Activated naive CD8-positive, alpha-beta T cell (primary cell): ENCODE data around the gene RNASET2.

Experiments used
- H3K27ac Mint-ChIP-seq: one replicate; pipeline ENCODE4 v1.8.0; 2021; ENCODE audit warnings: mixed read lengths
- H3K27me3 Mint-ChIP-seq: one replicate; pipeline ENCODE4 v1.8.0; 2021; ENCODE audit warnings: mixed read lengths
- H3K36me3 Mint-ChIP-seq: one replicate; pipeline ENCODE4 v1.8.0; 2021; ENCODE audit warnings: mixed read lengths
- H3K4me1 Mint-ChIP-seq: one replicate; pipeline ENCODE4 v1.8.0; 2021; ENCODE audit warnings: low read depth, mixed read lengths
- H3K4me3 Mint-ChIP-seq: one replicate; pipeline ENCODE4 v1.8.0; 2021; ENCODE audit warnings: mild to moderate bottlenecking, mixed read lengths
- H3K9me3 Mint-ChIP-seq: one replicate; pipeline ENCODE4 v1.8.0; 2021; ENCODE audit warnings: low read depth, mixed read lengths

The RNASET2 gene

GRCh38 chr6:166980738-166981137 is 24.4 kb upstream of the RNASET2 start:
- peaks cover 14% of the 10 kb centered on the region for H3K36me3 Mint-ChIP-seq
- H3K9me3 Mint-ChIP-seq: no peaks in the 10 kb centered on the region
- H3K27ac Mint-ChIP-seq: no peak overlapping the region
- H3K4me1 Mint-ChIP-seq: no peaks in the 10 kb centered on the region
- H3K4me3 Mint-ChIP-seq: no peak overlapping the region
- no peaks in the 10 kb centered on the region for H3K27me3 Mint-ChIP-seq

GRCh38 chr6:166977621-166978525 is 21.5 kb upstream of the RNASET2 start:
- Mint-ChIP-seq H3K36me3 (peaks cover 7% of the 10 kb centered on the region), H3K9me3 (no peaks in the 10 kb centered on the region), H3K4me1 (peaks cover 3% of the 10 kb centered on the region), H3K27me3 (no peaks in the 10 kb centered on the region), H3K27ac (no peak overlapping the region), H3K4me3 (no peak overlapping the region)

GRCh38 chr6:166976636-166977035 is 20.3 kb upstream of the RNASET2 start:
- no peaks in the 10 kb centered on the region for H3K9me3 Mint-ChIP-seq

GRCh38 chr6:166972101-166972500 is 15.8 kb upstream of the RNASET2 start:
- H3K36me3 Mint-ChIP-seq: peaks cover 8% of the 10 kb centered on the region
- H3K27ac Mint-ChIP-seq: no peak overlapping the region
- no peaks in the 10 kb centered on the region for H3K9me3 Mint-ChIP-seq
- peaks cover 26% of the 10 kb centered on the region for H3K4me1 Mint-ChIP-seq
- no peak overlapping the region for H3K4me3 Mint-ChIP-seq
- H3K27me3 Mint-ChIP-seq: no peaks in the 10 kb centered on the region

More at GRCh38 chr6:166976636-166977035, 20.3 kb upstream of the RNASET2 start:
- Mint-ChIP-seq H3K27me3 (no peaks in the 10 kb centered on the region), H3K36me3 (peaks cover 10% of the 10 kb centered on the region), H3K27ac (no peak overlapping the region), H3K4me1 (peaks cover 5% of the 10 kb centered on the region), H3K4me3 (no peak overlapping the region)

- peaks cover 8% of the 10 kb centered on the region for H3K36me3 Mint-ChIP-seq
- no peaks in the 10 kb centered on the region for H3K9me3 Mint-ChIP-seq
- H3K27ac Mint-ChIP-seq: peak overlapping the region; percentile 46
- peaks cover 26% of the 10 kb centered on the region for H3K4me1 Mint-ChIP-seq
- no peak overlapping the region for H3K4me3 Mint-ChIP-seq
- no peaks in the 10 kb centered on the region for H3K27me3 Mint-ChIP-seq
Observed at GRCh38 chr6:166971271-166971670, 14.9 kb upstream of the RNASET2 start.

GRCh38 chr6:166970776-166971175 is 14.4 kb upstream of the RNASET2 start:
- Mint-ChIP-seq H3K4me3 (no peak overlapping the region), H3K4me1 (peaks cover 26% of the 10 kb centered on the region), H3K27me3 (no peaks in the 10 kb centered on the region), H3K27ac (no peak overlapping the region), H3K36me3 (peaks cover 6% of the 10 kb centered on the region), H3K9me3 (no peaks in the 10 kb centered on the region)

- Mint-ChIP-seq H3K36me3 (peaks cover 6% of the 10 kb centered on the region), H3K9me3 (no peaks in the 10 kb centered on the region), H3K27me3 (no peaks in the 10 kb centered on the region), H3K4me1 (peaks cover 26% of the 10 kb centered on the region), H3K27ac (peak overlapping the region; percentile 88), H3K4me3 (peak overlapping the region; percentile 18)
Observed at GRCh38 chr6:166970091-166970490, 13.7 kb upstream of the RNASET2 start.

GRCh38 chr6:166969390-166970002 is 13.1 kb upstream of the RNASET2 start:
- Mint-ChIP-seq H3K9me3 (no peaks in the 10 kb centered on the region), H3K4me3 (peak overlapping the region; percentile 69), H3K27me3 (no peaks in the 10 kb centered on the region), H3K4me1 (peaks cover 26% of the 10 kb centered on the region), H3K27ac (peak overlapping the region; percentile 88), H3K36me3 (peaks cover 6% of the 10 kb centered on the region)

GRCh38 chr6:166966268-166966667 is 9.9 kb upstream of the RNASET2 start:
- H3K27ac Mint-ChIP-seq: no peak overlapping the region
- peaks cover 3% of the 10 kb centered on the region for H3K9me3 Mint-ChIP-seq
- no peaks in the 10 kb centered on the region for H3K27me3 Mint-ChIP-seq
- peaks cover 22% of the 10 kb centered on the region for H3K4me1 Mint-ChIP-seq
- H3K4me3 Mint-ChIP-seq: no peak overlapping the region
- peaks cover 8% of the 10 kb centered on the region for H3K36me3 Mint-ChIP-seq

GRCh38 chr6:166960609-166960978 is 4.2 kb upstream of the RNASET2 start:
- H3K4me1 Mint-ChIP-seq: peaks cover 36% of the 10 kb centered on the region
- peak overlapping the region; percentile 97 for H3K27ac Mint-ChIP-seq
- peaks cover 5% of the 10 kb centered on the region for H3K36me3 Mint-ChIP-seq
- peak overlapping the region; percentile 8 for H3K4me3 Mint-ChIP-seq
- no peaks in the 10 kb centered on the region for H3K27me3 Mint-ChIP-seq
- H3K9me3 Mint-ChIP-seq: peaks cover 3% of the 10 kb centered on the region

- Mint-ChIP-seq H3K27ac (peak overlapping the region; percentile 97), H3K4me3 (peak overlapping the region; percentile 61), H3K4me1 (peaks cover 40% of the 10 kb centered on the region), H3K36me3 (peaks cover 5% of the 10 kb centered on the region), H3K27me3 (no peaks in the 10 kb centered on the region), H3K9me3 (peaks cover 3% of the 10 kb centered on the region)
Observed at GRCh38 chr6:166959911-166960608, 3.7 kb upstream of the RNASET2 start.

- Mint-ChIP-seq H3K4me3 (peak overlapping the region; percentile 79), H3K4me1 (peaks cover 45% of the 10 kb centered on the region)
Observed at GRCh38 chr6:166958926-166959861, 2.8 kb upstream of the RNASET2 start.

GRCh38 chr6:166957805-166958076 is 1.4 kb upstream of the RNASET2 start:
- peak overlapping the region; percentile 97 for H3K27ac Mint-ChIP-seq
- H3K4me3 Mint-ChIP-seq: peak overlapping the region; percentile 93
- no peaks in the 10 kb centered on the region for H3K27me3 Mint-ChIP-seq
- H3K4me1 Mint-ChIP-seq: peaks cover 58% of the 10 kb centered on the region
- H3K36me3 Mint-ChIP-seq: peaks cover 2% of the 10 kb centered on the region
- H3K9me3 Mint-ChIP-seq: peaks cover 3% of the 10 kb centered on the region

More at GRCh38 chr6:166958926-166959861, 2.8 kb upstream of the RNASET2 start:
- H3K27me3 Mint-ChIP-seq: no peaks in the 10 kb centered on the region
- peaks cover 3% of the 10 kb centered on the region for H3K9me3 Mint-ChIP-seq
- H3K27ac Mint-ChIP-seq: peak overlapping the region; percentile 97
- peaks cover 5% of the 10 kb centered on the region for H3K36me3 Mint-ChIP-seq

- no peaks in the 10 kb centered on the region for H3K36me3 Mint-ChIP-seq
- no peaks in the 10 kb centered on the region for H3K9me3 Mint-ChIP-seq
- no peaks in the 10 kb centered on the region for H3K27me3 Mint-ChIP-seq
Observed at GRCh38 chr6:166957087-166957804, 896 bp upstream of the RNASET2 start.

More at GRCh38 chr6:166957087-166957804, 896 bp upstream of the RNASET2 start:
- peak overlapping the region; percentile 97 for H3K27ac Mint-ChIP-seq
- H3K4me3 Mint-ChIP-seq: peak overlapping the region; percentile 93
- peaks cover 62% of the 10 kb centered on the region for H3K4me1 Mint-ChIP-seq
